GM11168 (cell line): ENCODE data around the gene NCOA3.
"Not testable (repeated sequence)": the region's sequence is repeated elsewhere in the genome, so short reads cannot be mapped to it uniquely, and the experiment has no call there.

Experiments
- in situ Hi-C: fragments of 300-500 bp; cut with MboI; formaldehyde crosslinking; loops from one replicate; pipeline ENCODE4 v1.12.0; 2022; ENCODE audit warnings: low sequenced_read_pairs; ENCODE audit not compliant: unreplicated experiment

The NCOA3 gene

DNA sequence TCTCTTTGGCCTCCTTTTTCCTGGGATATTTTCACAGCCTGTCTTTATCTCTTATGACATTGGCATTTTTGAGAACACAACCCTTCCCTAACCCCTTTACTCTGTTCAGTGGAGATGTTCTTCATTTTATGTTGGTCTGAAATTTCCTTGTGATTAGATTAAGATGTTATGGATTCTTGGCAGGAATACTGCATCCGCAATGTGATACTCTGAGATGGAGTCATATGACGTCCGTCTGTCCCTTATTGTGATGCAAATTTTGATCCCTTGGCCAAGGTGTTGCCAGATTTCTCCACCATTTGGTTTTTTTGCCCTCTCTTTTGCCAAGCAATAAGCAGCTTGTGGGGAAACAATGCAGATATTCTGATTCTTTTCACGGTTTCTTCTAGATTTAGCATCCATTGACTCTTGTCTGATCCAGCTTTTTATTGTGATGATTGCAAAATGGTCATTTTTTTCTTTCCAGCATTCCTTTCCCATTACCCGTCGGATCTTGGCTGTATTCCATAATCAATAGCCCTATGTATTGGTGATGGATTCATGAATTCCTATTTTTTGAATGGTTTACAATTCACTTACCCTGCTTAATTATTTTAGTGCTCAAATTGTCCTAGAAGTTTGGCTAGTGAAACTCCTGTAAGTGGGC is 85.1 kb downstream of the NCOA3 start:
- in situ Hi-C loops = no loop called here

- in situ Hi-C loops = no loop called here
These were observed 86.5 kb downstream of the NCOA3 start for GRCh38 chr20:47588158-47588557.

GRCh38 chr20:47591231-47591630 is 89.5 kb downstream of the NCOA3 start:
- in situ Hi-C loops = no loop called here

GRCh38 chr20:47594157-47594556 is 92.5 kb downstream of the NCOA3 start:
- in situ Hi-C loops = no loop called here

- in situ Hi-C loops = not testable (repeated sequence)
These were observed 93.5 kb downstream of the NCOA3 start for GRCh38 chr20:47595138-47595537.

GRCh38 chr20:47596003-47596571 is 94.4 kb downstream of the NCOA3 start:
- in situ Hi-C loops = no loop called here

DNA sequence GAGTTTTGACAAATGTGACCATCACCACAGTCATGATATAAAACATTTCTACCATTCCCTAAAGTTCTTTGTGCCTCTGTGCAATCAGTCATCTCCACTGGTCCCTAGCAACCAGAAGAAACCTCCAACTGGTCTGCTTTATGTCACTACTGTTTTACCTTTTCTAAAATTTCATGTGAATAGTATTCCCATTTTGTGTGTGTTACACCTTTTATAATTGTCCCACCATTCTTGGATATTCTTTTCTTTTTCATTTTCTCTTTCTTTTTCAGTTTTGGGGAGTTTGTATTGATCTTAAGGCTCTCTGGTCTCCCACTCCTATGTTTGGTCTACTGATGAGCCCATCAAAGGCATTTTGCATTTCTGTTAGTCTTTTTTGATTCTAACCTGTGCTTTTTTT is 95.4 kb downstream of the NCOA3 start:
- in situ Hi-C loops = no loop called here

DNA sequence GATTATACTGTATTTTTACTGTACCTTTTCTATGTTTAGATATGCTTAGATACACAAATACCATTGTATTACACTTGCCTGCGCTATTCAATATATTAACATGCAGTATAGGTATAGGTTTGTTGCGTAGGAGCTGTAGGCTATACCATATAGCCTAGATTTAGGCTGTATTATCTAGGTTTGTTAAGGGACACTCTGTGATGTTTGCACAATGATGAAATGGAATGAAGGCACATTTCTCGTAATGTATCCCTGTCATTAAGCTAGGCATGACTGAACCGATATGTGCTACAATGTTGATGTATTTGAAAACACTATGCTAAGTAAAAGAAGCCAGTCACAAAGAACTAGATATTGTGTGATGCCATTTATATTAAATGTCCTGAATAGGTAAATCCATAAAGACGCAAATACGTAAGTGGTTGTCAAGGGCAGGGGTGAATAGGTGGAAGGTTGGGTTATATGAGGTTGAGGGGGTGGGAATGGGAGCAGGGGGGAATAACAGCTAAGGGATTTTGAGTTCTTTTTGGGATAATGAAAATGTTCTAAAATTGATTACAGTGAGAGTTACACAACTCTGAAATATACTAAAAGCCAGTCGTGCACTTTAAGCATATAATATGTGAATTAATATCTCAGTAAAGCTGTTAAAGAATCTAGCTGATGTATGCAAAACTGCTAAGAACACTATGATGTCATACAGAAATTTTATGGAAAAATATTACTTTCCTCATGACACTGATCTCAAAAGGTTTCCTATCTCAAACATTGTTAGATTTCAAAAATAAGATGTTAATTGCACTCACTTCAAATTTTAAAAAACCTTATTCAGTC is 97.4 kb downstream of the NCOA3 start:
- in situ Hi-C loops = no loop called here

GRCh38 chr20:47600967-47601547 is 99.4 kb downstream of the NCOA3 start:
- in situ Hi-C loops = no loop called here

DNA sequence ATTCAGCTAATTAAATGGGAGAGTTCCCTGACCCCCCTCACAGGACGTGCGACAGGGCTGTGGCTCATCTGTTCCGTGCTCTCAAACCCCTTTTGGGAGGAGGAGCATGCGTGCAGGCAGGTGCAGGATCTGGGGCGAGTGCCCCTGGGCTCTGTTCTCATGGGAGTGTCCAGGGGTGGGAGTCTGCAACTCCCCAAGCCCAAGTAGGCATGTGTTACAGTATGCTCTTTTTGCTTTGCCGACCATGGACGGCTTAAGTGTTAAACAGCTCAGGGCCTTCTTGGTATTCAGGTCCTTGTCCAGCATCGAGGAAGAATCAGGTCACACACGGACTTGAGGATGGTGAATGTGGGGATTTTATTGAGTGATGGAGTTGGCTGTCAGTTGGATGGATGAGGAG is 101.6 kb downstream of the NCOA3 start:
- in situ Hi-C loops = no loop called here

DNA sequence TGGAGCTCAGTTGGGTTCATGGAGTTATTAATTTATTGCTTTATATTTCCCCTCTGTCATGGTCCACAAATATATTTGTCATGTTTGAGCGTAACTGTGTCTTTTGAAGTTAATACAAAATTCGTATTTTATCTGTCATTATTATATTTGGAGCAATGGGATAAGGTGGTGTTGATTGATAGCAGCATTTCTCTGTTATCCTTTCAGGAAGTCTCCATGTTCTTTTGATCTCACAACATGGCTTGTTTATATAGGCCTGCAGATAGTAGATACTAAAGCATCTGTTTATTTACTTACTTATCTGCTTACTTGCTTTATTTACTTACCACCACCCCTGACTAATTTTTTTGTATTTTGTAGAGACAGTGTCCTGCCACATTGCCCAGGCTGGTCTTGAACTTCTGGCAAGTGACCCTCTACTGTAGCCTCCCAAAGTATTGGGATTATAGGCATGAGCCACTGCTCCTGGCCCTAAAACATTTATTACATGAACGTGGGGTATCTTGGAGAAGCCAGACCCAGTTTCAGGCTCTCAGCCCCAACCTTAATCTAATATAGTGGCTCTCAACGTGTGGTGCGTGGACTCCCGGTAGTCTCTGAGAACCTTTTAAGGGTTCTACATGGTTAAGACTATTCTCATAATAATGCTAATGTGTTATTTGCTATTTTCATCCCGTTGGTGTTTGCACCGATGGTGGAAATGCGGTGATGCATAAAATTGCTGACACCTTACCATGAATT is 104.2 kb downstream of the NCOA3 start:
- in situ Hi-C loops = no loop called here

GRCh38 chr20:47606414-47606982 is 104.8 kb downstream of the NCOA3 start:
- in situ Hi-C loops = no loop called here

- in situ Hi-C loops = no loop called here
These were observed 105.4 kb downstream of the NCOA3 start for GRCh38 chr20:47606983-47607613.

DNA sequence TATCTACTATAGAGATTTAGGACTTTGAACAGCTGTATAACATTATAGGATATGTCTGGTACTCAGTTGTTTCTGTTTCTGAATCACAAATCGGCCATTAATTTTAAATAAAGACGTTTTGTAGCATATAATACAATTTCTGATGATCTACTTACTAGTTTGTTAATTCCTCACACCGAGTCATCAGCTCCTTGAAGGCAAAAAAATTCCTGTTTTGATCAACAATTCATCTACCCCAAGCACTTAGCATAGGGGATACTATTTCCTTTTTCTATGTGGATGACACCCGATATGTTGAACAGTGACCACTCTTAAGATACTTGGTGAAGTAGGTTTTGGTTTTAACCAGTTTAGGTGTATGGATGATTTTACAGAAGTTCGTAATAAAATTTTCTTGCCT is 107.3 kb downstream of the NCOA3 start:
- in situ Hi-C loops = no loop called here

GRCh38 chr20:47610247-47610944 is 108.7 kb downstream of the NCOA3 start:
- in situ Hi-C loops = no loop called here

GRCh38 chr20:47610945-47611250 is 109.2 kb downstream of the NCOA3 start:
- in situ Hi-C loops = no loop called here

- in situ Hi-C loops = no loop called here
These were observed 110.1 kb downstream of the NCOA3 start for GRCh38 chr20:47611785-47612184.

- in situ Hi-C loops = no loop called here
These were observed 111.0 kb downstream of the NCOA3 start for GRCh38 chr20:47612670-47613069.

DNA sequence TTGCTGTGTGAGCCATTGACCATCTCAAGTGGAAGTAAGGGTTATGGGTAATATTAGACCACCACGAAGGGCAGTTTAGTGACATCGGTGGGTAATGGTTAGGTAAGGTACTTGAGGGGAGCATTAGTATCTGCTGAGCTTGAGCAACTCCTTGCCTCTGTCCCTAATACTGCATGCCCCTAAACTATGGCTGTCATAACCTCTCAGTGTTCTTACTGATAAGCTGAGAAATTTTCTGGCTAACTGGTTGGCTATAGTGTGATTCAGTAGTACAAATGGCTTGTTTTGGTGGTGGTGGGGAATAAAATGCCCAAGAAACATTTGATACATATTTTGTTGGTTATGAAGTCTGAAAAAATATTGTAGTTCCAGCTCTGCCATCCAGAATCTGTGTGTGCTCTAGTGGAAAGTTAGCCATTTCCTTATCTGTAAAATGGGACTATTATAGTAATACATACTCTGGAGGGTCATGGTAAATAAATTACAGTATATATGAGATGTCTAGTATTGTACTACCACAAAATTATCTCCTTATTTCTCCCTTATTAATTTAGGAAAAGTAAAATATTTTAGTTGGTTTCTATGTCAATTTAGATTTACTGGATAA is 113.1 kb downstream of the NCOA3 start:
- in situ Hi-C loops = no loop called here
